HCT116 (cell line): ENCODE measurements around the gene CBFB. TPM values are rescaled to one million over a fixed set of nuclear protein-coding genes. Genes with fewer than 3 reads are reported as not detected.

Experiments used
- ATAC-seq: fragments of 200-7000 bp; cut with Tn5 transposase; 2 replicates; pipeline ENCODE4 v1.9.1; 2020; ENCODE audit warnings: mild to moderate bottlenecking, moderate library complexity
- BruUV-seq: library from RNA; stranded (reverse); fragments of 400-500 nt; replicated peaks from 2 replicates; lab custom pipeline; 2021; lab: Mats Ljungman, UMichigan
- CTCF ChIA-PET: fragments of 300-600 bp; sonication (Branson Sonifier 250); formaldehyde crosslinking; loops from one replicate; lab custom pipeline; 2021; ENCODE audit warnings: antibody characterized with exemption; lab: Charles Lee
- POLR2A ChIA-PET: fragments of 300-600, 350-600 bp; sonication (Branson Sonifier 250); formaldehyde crosslinking; loops from one replicate; lab custom pipeline; 2021; ENCODE audit warnings: antibody characterized with exemption; lab: Charles Lee
- RAD21 ChIA-PET, 2 experiments: fragments of 300-600 bp; sonication (Branson Sonifier 250); formaldehyde crosslinking; loops; one replicate each; lab custom pipeline; 2023; ENCODE audit warnings: low total read pairs in 2 of 2; ENCODE audit not compliant: uncharacterized antibody in 2 of 2, unreplicated experiment in 2 of 2, low non-redundant PET in 1 of 2; lab: Charles Lee
- DNase-seq: peaks from one replicate; pipeline ENCODE4 v3.0.0-alpha.2; 2010; ENCODE audit warnings: low read depth, low spot score
- H2AFZ ChIP-seq: fragments of 200-600 bp; shearing (Covaris generic), sonication (generic); 2 replicates; pipeline ENCODE4 v1.6.1; 2017; ENCODE audit warnings: low read depth, mixed run types, mixed read lengths, antibody characterized with exemption, low read length; ENCODE audit not compliant: poor library complexity, severe bottlenecking
- H3K27ac ChIP-seq: 2 replicates; pipeline ENCODE4 v1.5.1; 2012; ENCODE audit warnings: low read depth, low read length
- H3K27me3 ChIP-seq: fragments of 200-600 bp; sonication (generic); 2 replicates; pipeline ENCODE4 v1.6.1; 2016; ENCODE audit warnings: mixed run types, low read length, mixed read lengths; ENCODE audit not compliant: insufficient read depth
- H3K36me3 ChIP-seq, 2 experiments: fragments of 200-500 bp in 1 of 2; fragments of 200-600 bp in 1 of 2; sonication (Bioruptor generic) in 1 of 2; sonication (generic) in 1 of 2; 2 replicates each; pipeline versions ENCODE4 v1.5.1 to v1.6.1; 2014 to 2016; ENCODE audit warnings: low read length in 2 of 2, inconsistent platforms in 1 of 2, mixed read lengths in 1 of 2, mixed run types in 1 of 2; ENCODE audit not compliant: insufficient read depth in 2 of 2, control insufficient read depth in 1 of 2
- H3K4me1 ChIP-seq, 2 experiments: fragments of 200-600 bp in 1 of 2; sonication (generic) in 1 of 2; 2 replicates each; pipeline versions ENCODE4 v1.5.1 to v1.6.1; 2012 to 2017; ENCODE audit warnings: low read length in 2 of 2, inconsistent platforms in 1 of 2, mild to moderate bottlenecking in 1 of 2, mixed read lengths in 1 of 2, mixed run types in 1 of 2, moderate library complexity in 1 of 2; ENCODE audit not compliant: insufficient read depth in 2 of 2, control insufficient read depth in 1 of 2
- H3K4me2 ChIP-seq: fragments of 200-600 bp; sonication (generic); 2 replicates; pipeline ENCODE4 v1.6.1; 2017; ENCODE audit warnings: mixed run types, low read length, mixed read lengths
- H3K4me3 ChIP-seq, 2 experiments: fragments of 200-600 bp in 1 of 2; sonication (generic) in 1 of 2; replicated peaks in 1 of 2; 2 replicates each; pipeline ENCODE4 v1.5.1; 2011 to 2016; ENCODE audit warnings: low read length in 2 of 2, control low read depth in 1 of 2, low read depth in 1 of 2, mild to moderate bottlenecking in 1 of 2, mixed read lengths in 1 of 2, mixed run types in 1 of 2
- H3K79me2 ChIP-seq: fragments of 200-600 bp; sonication (generic); 2 replicates; pipeline ENCODE4 v1.6.1; 2017; ENCODE audit warnings: mild to moderate bottlenecking, mixed run types, low read length, moderate library complexity, mixed read lengths; ENCODE audit not compliant: insufficient read depth
- H3K9ac ChIP-seq: fragments of 200-600 bp; sonication (generic); 2 replicates; pipeline ENCODE4 v1.6.1; 2016; ENCODE audit warnings: low read length, mixed read lengths
- H3K9me2 ChIP-seq: fragments of 200-600 bp; sonication (generic), shearing (Covaris generic); 2 replicates; pipeline ENCODE4 v1.6.1; 2017; ENCODE audit warnings: mixed run types, mild to moderate bottlenecking, moderate library complexity; ENCODE audit not compliant: insufficient read depth
- H3K9me3 ChIP-seq, 2 experiments: fragments of 200-500 bp in 1 of 2; fragments of 200-600 bp in 1 of 2; sonication (Bioruptor generic) in 1 of 2; sonication (generic) in 1 of 2; 2 replicates each; pipeline ENCODE4 v1.6.1; 2014 to 2017; ENCODE audit warnings: low read length in 2 of 2, mixed read lengths in 2 of 2, inconsistent platforms in 1 of 2, low read depth in 1 of 2, mild to moderate bottlenecking in 1 of 2, mixed run types in 1 of 2, moderate library complexity in 1 of 2; ENCODE audit not compliant: control insufficient read depth in 1 of 2, insufficient read depth in 1 of 2
- H4K20me1 ChIP-seq: fragments of 200-600 bp; sonication (generic), shearing (Covaris generic); 2 replicates; pipeline ENCODE4 v1.6.1; 2017; ENCODE audit warnings: mixed run types, mild to moderate bottlenecking, moderate library complexity; ENCODE audit not compliant: insufficient read depth
- ATF3 ChIP-seq: IDR thresholded peaks from 2 replicates; pipeline ENCODE4 v1.6.1; 2012
- ELF1 ChIP-seq: IDR thresholded peaks from 2 replicates; pipeline ENCODE4 v1.6.1; 2012; ENCODE audit warnings: low read depth, borderline replicate concordance
- EZH2 ChIP-seq: fragments of 200-600 bp; sonication (generic); IDR thresholded peaks from 2 replicates; pipeline ENCODE4 v1.6.1; 2017; ENCODE audit warnings: antibody characterized with exemption, mixed run types
- FOSL1 ChIP-seq: IDR thresholded peaks from 2 replicates; pipeline ENCODE4 v1.6.1; 2012; ENCODE audit warnings: low read depth
- MAX ChIP-seq: IDR thresholded peaks from 2 replicates; pipeline ENCODE4 v1.6.1; 2012
- POLR2AphosphoS5 ChIP-seq: IDR thresholded peaks from 2 replicates; pipeline ENCODE4 v1.6.1; 2011; ENCODE audit warnings: mild to moderate bottlenecking, low read depth, low read length, moderate library complexity
- RAD21 ChIP-seq: IDR thresholded peaks from 2 replicates; pipeline ENCODE4 v1.6.1; 2012; ENCODE audit warnings: low read depth, mild to moderate bottlenecking
- TCF7L2 ChIP-seq: IDR thresholded peaks from 2 replicates; pipeline ENCODE4 v1.7.0; 2011; ENCODE audit warnings: borderline replicate concordance, inconsistent platforms; ENCODE audit not compliant: insufficient read depth, insufficient read length; ENCODE audit errors: extremely low read depth
- YY1 ChIP-seq: IDR thresholded peaks from 2 replicates; pipeline ENCODE4 v1.6.1; 2011; ENCODE audit warnings: low read length, low read depth, moderate library complexity, mild to moderate bottlenecking; ENCODE audit not compliant: insufficient replicate concordance; ENCODE audit errors: extremely low read depth
- ZNF274 ChIP-seq: fragments of 200-500 bp; sonication (Bioruptor generic); IDR thresholded peaks from 2 replicates; pipeline ENCODE4 v1.6.1; 2014; ENCODE audit warnings: mild to moderate bottlenecking, low read depth, low read length, inconsistent platforms
- intact Hi-C: fragments of 100-400 bp; cut with micrococcal nuclease; formaldehyde crosslinking; loops from 2 replicates; pipeline ENCODE4 v1.10.0; 2022
- total RNA-seq: library from RNA; stranded (reverse); gene quantifications from one replicate; pipeline ENCODE4 v1.2.1, GENCODE V29; 2021; ENCODE audit not compliant: unreplicated experiment

Gene CBFB
- total RNA-seq, 1 experiment from 2014 or later: 101 TPM

GRCh38 chr16:67011274-67011673 lies 17.7 kb upstream of the CBFB start:
- POLR2A ChIA-PET: no interaction called here
- no peaks in the 10 kb centered on the region for H3K9me3 ChIP-seq
- TF ChIP-seq ELF1 (no peak), TCF7L2 (no peak), RAD21 (no peak), EZH2 (no peak), YY1 (no peak), ZNF274 (no peak), POLR2AphosphoS5 (no peak), FOSL1 (no peak), MAX (no peak), ATF3 (no peak)
- TF ChIP-seq, all 23 proteins: peak for 0
- Histone ChIP-seq H3K9ac (no peak overlapping the region), H2AFZ (no peak overlapping the region), H3K27ac (no peak overlapping the region), H3K4me2 (no peak overlapping the region), H3K36me3 (no peaks in the 10 kb centered on the region), H3K27me3 (no peaks in the 10 kb centered on the region), H4K20me1 (no peaks in the 10 kb centered on the region), H3K4me1 (peaks cover 30 to 36% of the 10 kb centered on the region in 2 experiments), H3K9me2 (no peaks in the 10 kb centered on the region), H3K4me3 (no peak overlapping the region), H3K79me2 (no peaks in the 10 kb centered on the region)
- ChIA-PET RAD21 (no interaction called here), CTCF (interaction anchor here (1.2 kb wide), 1 partner anchor 144 kb away, joined by 3 read pairs; no protein-coding TSS in a partner anchor)
- no TSS peak for BruUV-seq
- ATAC-seq (no peak), DNase-seq (no peak)
- intact Hi-C loops: no loop called here
